Esophagus muscularis mucosa (tissue), 3 donors: ENCODE measurements around the gene THOP1.

ENCODE experiments used
- EP300 ChIP-seq: sonication (generic); formaldehyde crosslinking; IDR thresholded peaks from one replicate; pipeline ENCODE4 v1.6.1; 2017; ENCODE audit warnings: antibody characterized with exemption
- TF ChIP-seq, protein P1 (sequence below), 3 experiments: fragments of 200-600 bp in 2 of 3; fragments of 450-650 bp in 1 of 3; sonication (generic) in 2 of 3; IDR thresholded peaks; one replicate each; pipeline ENCODE4 v1.5.1; 2017 to 2019; ENCODE audit warnings: antibody characterized with exemption in 3 of 3, mild to moderate bottlenecking in 2 of 3, moderate library complexity in 1 of 3

DNA sequence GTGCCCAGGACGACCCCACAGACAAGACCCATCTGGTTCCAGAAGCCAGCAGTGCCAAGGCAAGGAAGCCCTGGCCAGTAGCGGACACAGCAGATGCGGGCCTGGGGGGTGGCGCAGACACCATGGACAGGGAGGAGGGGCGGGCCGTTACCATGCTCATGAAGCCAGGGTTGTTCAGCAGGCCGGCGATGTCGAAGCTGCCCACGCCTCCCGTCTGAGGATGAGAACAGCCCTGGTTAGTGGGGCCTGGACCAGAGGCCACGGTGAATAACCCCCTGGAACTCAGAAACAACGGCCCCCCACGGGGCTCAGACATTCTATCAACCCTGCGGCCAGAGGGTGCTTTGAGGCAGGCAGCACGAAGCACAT lies 24.0 kb upstream of the THOP1 start:
- TF ChIP-seq, protein P1, sequence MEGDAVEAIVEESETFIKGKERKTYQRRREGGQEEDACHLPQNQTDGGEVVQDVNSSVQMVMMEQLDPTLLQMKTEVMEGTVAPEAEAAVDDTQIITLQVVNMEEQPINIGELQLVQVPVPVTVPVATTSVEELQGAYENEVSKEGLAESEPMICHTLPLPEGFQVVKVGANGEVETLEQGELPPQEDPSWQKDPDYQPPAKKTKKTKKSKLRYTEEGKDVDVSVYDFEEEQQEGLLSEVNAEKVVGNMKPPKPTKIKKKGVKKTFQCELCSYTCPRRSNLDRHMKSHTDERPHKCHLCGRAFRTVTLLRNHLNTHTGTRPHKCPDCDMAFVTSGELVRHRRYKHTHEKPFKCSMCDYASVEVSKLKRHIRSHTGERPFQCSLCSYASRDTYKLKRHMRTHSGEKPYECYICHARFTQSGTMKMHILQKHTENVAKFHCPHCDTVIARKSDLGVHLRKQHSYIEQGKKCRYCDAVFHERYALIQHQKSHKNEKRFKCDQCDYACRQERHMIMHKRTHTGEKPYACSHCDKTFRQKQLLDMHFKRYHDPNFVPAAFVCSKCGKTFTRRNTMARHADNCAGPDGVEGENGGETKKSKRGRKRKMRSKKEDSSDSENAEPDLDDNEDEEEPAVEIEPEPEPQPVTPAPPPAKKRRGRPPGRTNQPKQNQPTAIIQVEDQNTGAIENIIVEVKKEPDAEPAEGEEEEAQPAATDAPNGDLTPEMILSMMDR (IDR thresholded peaks at IDR 0.05) = no peak
- TF ChIP-seq EP300 = no peak
